ENCODE measurements around the gene PIP4K2A. TPM values are rescaled to one million over a fixed set of nuclear protein-coding genes. Genes with fewer than 3 reads are reported as not detected.
A peak's percentile ranks its signal among the peaks of the same experiment; 100 is the strongest.

The PIP4K2A gene
- total RNA-seq, 2 donors from 2014 or later, result 21.1 to 24.5 TPM

- ATAC-seq (no peak), DNase-seq (no peak)
- intact Hi-C loops (cut with DNase I), result no loop called here
Measured at GRCh38 chr10:22652988-22653481, 61.3 kb downstream of the PIP4K2A start.

- DNase-seq (no peak), ATAC-seq (peak in 1 of 2 donors; percentile 15)
- intact Hi-C loops (cut with DNase I), result no loop called here
Measured at GRCh38 chr10:22651276-22651980, 63.0 kb downstream of the PIP4K2A start.

- intact Hi-C loops (cut with DNase I), result no loop called here
- ATAC-seq, result no peak
- no peak for DNase-seq
Measured at GRCh38 chr10:22649994-22650393, 64.4 kb downstream of the PIP4K2A start.

DNA sequence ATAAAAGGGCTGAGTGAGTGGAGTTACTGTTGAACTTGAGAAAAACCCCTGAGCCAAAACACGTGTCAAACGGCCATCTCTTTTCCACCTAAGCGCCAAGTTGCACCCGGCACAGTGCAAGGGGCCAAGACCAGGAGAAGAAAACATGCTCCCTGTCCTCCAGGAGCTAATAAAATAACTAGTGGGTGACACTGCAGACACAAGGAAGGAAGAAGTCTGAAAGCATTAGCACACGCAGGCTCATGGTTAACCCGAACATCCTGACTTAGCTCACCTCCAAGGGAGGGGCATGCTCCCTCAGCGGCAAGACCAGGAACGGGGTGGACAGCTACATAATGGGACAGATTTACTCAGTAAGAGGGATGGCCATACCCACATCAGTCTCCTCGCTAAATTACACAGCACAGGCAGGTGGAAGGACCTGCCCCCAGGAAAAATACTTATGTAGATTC, 65.0 kb downstream of the PIP4K2A start:
- intact Hi-C loops (cut with DNase I), result no loop called here
- DNase-seq, result no peak
- no peak for ATAC-seq

DNA sequence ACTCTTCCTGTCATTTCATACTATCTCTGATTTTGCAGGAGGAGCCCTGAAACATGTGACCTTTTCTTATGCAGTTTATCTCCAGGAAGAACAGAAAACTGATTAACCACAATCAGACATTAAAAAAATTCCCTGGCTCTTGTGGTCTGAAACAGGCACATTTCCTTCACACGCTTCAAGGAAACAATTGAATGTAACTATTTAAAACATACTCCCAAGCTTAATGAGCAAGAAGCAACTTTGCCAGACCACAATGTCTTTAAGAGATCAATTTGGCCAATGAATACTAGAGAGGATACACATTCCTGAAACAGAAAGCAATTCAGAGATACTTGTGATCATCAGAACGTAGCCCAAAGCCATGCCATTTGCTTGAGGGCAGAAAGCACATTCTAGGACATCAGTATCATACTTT, 65.8 kb downstream of the PIP4K2A start:
- intact Hi-C loops (cut with DNase I), result no loop called here
- DNase-seq, result no peak
- ATAC-seq, result no peak

DNA sequence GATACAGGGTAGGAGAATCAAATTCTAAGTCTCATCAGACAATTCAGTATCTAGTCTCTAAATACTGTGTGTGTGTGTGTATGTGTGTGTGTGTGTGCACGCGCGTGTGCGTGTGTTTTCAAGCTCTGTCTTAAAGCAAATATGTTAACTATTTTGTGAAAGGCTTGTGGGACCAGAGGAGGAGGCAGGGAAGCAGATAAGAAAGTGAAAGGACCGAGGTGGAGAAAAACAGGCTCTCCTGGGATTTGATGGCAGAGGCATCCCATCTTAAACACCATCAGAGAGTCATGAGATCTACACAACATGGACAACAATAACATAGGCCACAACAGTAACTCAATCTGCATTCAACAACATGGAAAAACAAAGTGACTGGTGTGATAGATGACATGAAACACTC, 67.1 kb downstream of the PIP4K2A start:
- intact Hi-C loops (cut with DNase I), result no loop called here
- no peak for DNase-seq
- no peak for ATAC-seq

DNA sequence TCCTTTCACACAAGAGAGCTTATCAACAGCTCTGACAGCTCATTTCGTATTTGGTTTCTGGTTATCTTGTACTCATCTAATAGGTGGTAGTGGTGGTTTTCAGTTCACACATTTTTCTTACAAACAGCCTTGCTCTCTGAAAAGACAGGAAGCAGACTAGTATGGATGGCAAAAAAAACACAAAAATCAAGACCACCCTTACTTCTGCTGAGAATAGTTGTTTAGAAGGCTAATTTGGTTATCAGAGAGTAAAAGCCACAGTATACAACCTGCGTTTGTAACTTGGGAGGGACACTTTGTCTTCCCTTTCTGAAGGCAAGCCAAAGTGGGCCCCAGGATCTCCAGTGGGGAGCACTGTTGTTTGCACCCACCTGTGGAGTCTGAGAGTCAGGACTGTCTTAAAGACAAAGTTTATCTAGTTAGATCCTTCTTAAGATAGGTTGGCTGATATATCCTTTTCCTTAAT, 68.0 kb downstream of the PIP4K2A start:
- no peak for DNase-seq
- peak in 1 of 2 donors; percentile 28 for ATAC-seq
- intact Hi-C loops (cut with DNase I), result no loop called here

DNA sequence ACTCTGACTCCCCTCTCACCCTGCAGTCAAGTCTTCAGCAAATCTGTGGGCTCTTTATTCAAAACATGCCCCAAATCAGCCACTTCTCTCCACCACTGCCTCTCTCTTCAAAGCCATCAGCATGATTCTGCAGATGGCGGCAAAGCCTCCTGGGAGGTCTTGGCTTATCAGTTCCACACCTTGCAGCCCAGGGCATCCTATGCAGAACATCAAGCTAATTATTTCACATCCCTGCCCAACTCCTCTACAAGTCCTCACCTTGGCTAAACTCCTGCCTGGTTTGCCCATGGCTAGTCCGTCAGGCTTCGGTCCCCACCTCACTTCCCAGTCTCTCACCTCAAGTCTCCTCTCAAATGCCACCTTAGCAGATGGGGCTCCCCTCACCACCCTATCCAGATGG, 70.2 kb downstream of the PIP4K2A start:
- intact Hi-C loops (cut with DNase I), result no loop called here
- no peak for DNase-seq
- no peak for ATAC-seq

GRCh38 chr10:22643775-22644174, 70.6 kb downstream of the PIP4K2A start:
- DNase-seq, result no peak
- intact Hi-C loops (cut with DNase I), result no loop called here
- ATAC-seq, result no peak

DNA sequence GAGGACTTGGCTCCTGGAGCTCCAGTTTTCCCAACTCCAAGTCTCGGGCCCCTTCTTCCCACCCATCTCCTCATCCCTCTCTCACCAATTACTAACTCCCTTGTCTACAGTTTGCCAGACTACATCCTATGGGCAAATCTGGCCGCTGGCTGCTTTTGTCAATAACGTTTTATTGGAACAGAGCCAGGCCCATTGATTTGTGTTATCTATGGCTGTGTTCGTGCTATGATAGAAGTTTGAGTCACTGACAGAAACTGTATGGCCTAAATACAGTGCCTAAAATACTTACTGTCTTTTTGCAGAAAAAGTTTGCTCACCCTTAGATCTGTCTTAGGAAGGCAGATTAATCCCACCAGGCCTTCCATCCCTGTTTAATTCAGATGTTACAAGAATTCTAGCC, 71.3 kb downstream of the PIP4K2A start:
- DNase-seq (no peak), ATAC-seq (no peak)
- intact Hi-C loops (cut with DNase I), result no loop called here

DNA sequence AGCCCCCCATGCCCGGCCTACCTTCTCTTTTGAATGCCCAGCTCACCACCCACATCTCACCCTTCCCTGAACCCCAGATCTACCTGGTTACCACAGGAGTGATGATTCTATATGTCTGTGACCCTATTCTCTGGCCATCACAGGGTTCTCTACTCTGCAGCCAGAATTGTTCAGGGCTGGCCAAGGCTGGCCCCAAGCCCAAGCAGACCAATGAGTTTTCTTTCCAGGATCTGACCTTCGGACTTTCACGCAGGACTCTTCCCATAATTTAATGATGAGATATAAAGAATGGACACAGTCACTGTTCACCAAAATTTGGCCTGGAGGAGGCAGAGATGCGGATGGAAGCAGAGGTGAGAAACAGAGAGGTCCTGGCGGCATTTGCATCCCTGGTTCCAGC, 72.6 kb downstream of the PIP4K2A start:
- ATAC-seq, result no peak
- intact Hi-C loops (cut with DNase I), result no loop called here
- no peak for DNase-seq

- DNase-seq (no peak), ATAC-seq (no peak)
- intact Hi-C loops (cut with DNase I), result no loop called here
Measured at GRCh38 chr10:22640359-22640758, 74.0 kb downstream of the PIP4K2A start.

GRCh38 chr10:22638863-22639262, 75.5 kb downstream of the PIP4K2A start:
- ATAC-seq (no peak), DNase-seq (no peak)
- intact Hi-C loops (cut with DNase I), result no loop called here

GRCh38 chr10:22637491-22637890, 76.9 kb downstream of the PIP4K2A start:
- DNase-seq, result no peak
- intact Hi-C loops (cut with DNase I), result no loop called here
- ATAC-seq, result no peak

- DNase-seq (no peak), ATAC-seq (no peak)
- intact Hi-C loops (cut with DNase I), result no loop called here
Measured at GRCh38 chr10:22635650-22636049, 78.7 kb downstream of the PIP4K2A start.

DNA sequence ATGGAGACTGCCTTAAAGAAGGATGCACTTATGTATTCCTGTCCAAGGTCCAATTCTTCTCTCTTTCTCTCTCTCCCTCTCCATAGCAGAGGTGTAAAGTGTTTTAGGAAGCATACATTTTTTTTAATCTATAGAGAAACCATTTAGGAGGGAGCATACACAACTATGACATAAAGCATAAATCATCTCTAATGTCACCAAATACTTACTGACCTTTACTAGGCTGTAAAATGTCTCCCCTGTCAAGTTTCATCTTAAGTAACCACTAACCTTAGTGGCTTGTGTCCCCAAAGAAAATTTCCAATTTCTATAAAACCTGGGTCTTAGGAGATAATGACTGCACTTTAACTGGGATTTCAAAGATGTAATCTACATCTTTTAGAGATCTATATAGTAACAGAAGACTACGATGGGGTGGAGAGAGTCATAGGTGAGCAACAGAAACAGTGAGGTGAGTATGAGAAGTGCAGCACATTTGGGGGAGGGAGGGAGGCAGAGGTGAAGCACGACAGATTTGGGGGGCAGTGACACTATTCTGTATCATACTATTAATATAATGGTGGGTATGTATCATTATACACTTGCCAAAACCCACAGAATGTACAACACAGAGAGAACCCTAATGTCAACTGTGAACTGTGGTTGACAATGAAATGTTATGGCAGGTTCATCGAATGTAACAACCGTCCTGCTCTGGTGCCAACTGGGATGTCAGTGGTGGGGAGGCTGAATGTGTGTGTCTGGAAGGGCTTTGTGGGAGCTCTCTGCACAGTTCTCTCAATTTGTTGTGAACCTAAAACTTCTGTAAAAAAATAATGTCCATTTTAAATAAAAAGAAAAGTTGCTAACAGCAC, 79.5 kb downstream of the PIP4K2A start:
- intact Hi-C loops (cut with DNase I), result no loop called here
- ATAC-seq, result no peak

GRCh38 chr10:22634093-22634492, 80.3 kb downstream of the PIP4K2A start:
- ATAC-seq (peak in 1 of 2 donors; percentile 40), DNase-seq (no peak)
- intact Hi-C loops (cut with DNase I), result no loop called here

More for the DNA sequence above, 79.5 kb downstream of the PIP4K2A start:
- no peak for DNase-seq

- no peak for DNase-seq
- ATAC-seq, result no peak
- intact Hi-C loops (cut with DNase I), result no loop called here
Measured at GRCh38 chr10:22633528-22633927, 80.8 kb downstream of the PIP4K2A start.

DNA sequence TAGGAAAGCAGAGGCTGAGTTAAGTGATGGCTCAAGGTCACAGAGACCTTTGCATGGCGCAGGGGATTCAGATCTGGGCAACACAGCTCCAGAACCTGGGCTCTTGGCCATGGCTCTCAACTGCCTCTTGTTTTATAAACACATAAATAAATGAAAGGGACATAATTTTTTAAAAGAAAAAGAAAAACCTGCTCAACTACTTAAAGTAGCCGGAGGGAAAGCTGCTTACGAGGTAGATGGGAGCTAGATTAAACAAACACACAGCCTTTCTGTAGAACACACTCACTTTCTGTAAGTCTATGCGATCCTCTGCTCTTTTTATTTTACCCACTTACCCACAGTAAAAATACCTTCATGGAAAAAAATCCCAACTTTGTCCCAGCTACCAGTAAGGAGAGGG, 81.3 kb downstream of the PIP4K2A start:
- DNase-seq, result no peak
- ATAC-seq, result no peak
- intact Hi-C loops (cut with DNase I), result no loop called here

- intact Hi-C loops (cut with DNase I), result no loop called here
- DNase-seq (no peak), ATAC-seq (peak in 1 of 2 donors; percentile 39)
Measured at GRCh38 chr10:22631646-22632278, 82.6 kb downstream of the PIP4K2A start.
